GM21737 (cell line): ENCODE data around the gene BCL11A.
A peak's percentile ranks its signal among the peaks of the same experiment; 100 is the strongest.

Source experiments
- ATAC-seq: cut with Tn5 transposase; IDR thresholded peaks from one replicate; pipeline ENCODE4 v1.9.1; 2021; ENCODE audit warnings: mild to moderate bottlenecking, moderate library complexity; ENCODE audit not compliant: unreplicated experiment

BCL11A gene

GRCh38 chr2:60560734-60561644, 7.5 kb upstream of the BCL11A start:
- ATAC-seq: peak; percentile 57

GRCh38 chr2:60559880-60560279, 6.4 kb upstream of the BCL11A start:
- ATAC-seq: no peak

- ATAC-seq: no peak
Measured at GRCh38 chr2:60558536-60558935, 5.1 kb upstream of the BCL11A start.

- no peak for ATAC-seq
Measured at GRCh38 chr2:60557486-60557864, 4.0 kb upstream of the BCL11A start.

- no peak for ATAC-seq
Measured at GRCh38 chr2:60556576-60557485, 3.4 kb upstream of the BCL11A start.

GRCh38 chr2:60556175-60556574, 2.7 kb upstream of the BCL11A start:
- no peak for ATAC-seq

- no peak for ATAC-seq
Measured at GRCh38 chr2:60555783-60556139, 2.3 kb upstream of the BCL11A start.

- peak; percentile 27 for ATAC-seq
Measured at GRCh38 chr2:60555066-60555782, 1.8 kb upstream of the BCL11A start.

- ATAC-seq: peak; percentile 1
Measured at GRCh38 chr2:60554646-60555065, 1.2 kb upstream of the BCL11A start.

- ATAC-seq: no peak
Measured at GRCh38 chr2:60554074-60554645, 706 bp upstream of the BCL11A start.

- ATAC-seq: no peak
Measured at GRCh38 chr2:60552851-60553494, 481 bp downstream of the BCL11A start.

GRCh38 chr2:60552078-60552850, 1.2 kb downstream of the BCL11A start:
- no peak for ATAC-seq

- no peak for ATAC-seq
Measured at GRCh38 chr2:60551240-60552077, 2.0 kb downstream of the BCL11A start.

GRCh38 chr2:60550984-60551239, 2.5 kb downstream of the BCL11A start:
- ATAC-seq: no peak

- peak; percentile 44 for ATAC-seq
Measured at GRCh38 chr2:60550178-60550983, 3.1 kb downstream of the BCL11A start.

GRCh38 chr2:60549928-60550177, 3.6 kb downstream of the BCL11A start:
- no peak for ATAC-seq

GRCh38 chr2:60549238-60549927, 4.1 kb downstream of the BCL11A start:
- no peak for ATAC-seq

GRCh38 chr2:60548845-60549237, 4.6 kb downstream of the BCL11A start:
- ATAC-seq: no peak
